H1 (cell line): ENCODE results near the gene CDK10. TPM values are rescaled to one million over a fixed set of nuclear protein-coding genes. Genes with fewer than 3 reads are reported as not detected.

Experiments used
- CTCF ChIA-PET: fragments of 300-600 bp; sonication (Branson Sonifier 250); formaldehyde crosslinking; loops from one replicate; lab custom pipeline; 2021; ENCODE audit not compliant: partially characterized antibody; lab: Charles Lee
- POLR2A ChIA-PET: fragments of 300-600 bp; sonication (Branson Sonifier 250); formaldehyde crosslinking; loops from one replicate; lab custom pipeline; 2021; ENCODE audit warnings: inconsistent platforms; ENCODE audit not compliant: partially characterized antibody; lab: Charles Lee
- DNase-seq, 2 experiments: peaks; one replicate each; pipeline versions ENCODE4 v3.0.0 to v3.0.0-alpha.2; 2010 to 2022; ENCODE audit warnings: low spot score in 2 of 2, low read depth in 1 of 2, mixed read lengths in 1 of 2
- FAIRE-seq: peaks from 2 replicates; lab custom pipeline; 2011; peaks lifted over from hg19 to GRCh38; lab: Jason Lieb, UNC
- H2AFZ ChIP-seq: 2 replicates; pipeline ENCODE4 v1.8.1; 2012; ENCODE audit warnings: low read length, inconsistent platforms
- H2AK5ac ChIP-seq: 2 replicates; pipeline ENCODE4 v1.6.1; 2013; ENCODE audit warnings: low read depth, low read length
- H2BK120ac ChIP-seq: replicated peaks from 2 replicates; pipeline ENCODE3; 2013; ENCODE audit warnings: low read depth, low read length, inconsistent platforms
- H2BK12ac ChIP-seq: 2 replicates; pipeline ENCODE4 v1.6.1; 2013; ENCODE audit warnings: low read depth, low read length
- H2BK15ac ChIP-seq: 2 replicates; pipeline ENCODE4 v1.6.1; 2013; ENCODE audit warnings: low read length
- H2BK20ac ChIP-seq: 2 replicates; pipeline ENCODE4 v1.6.1; 2013; ENCODE audit warnings: low read length
- H2BK5ac ChIP-seq: 2 replicates; pipeline ENCODE4 v1.6.1; 2013; ENCODE audit warnings: low read depth, low read length
- H3K14ac ChIP-seq: 2 replicates; pipeline ENCODE4 v1.6.1; 2013; ENCODE audit warnings: inconsistent platforms; ENCODE audit not compliant: insufficient read length
- H3K18ac ChIP-seq: 2 replicates; pipeline ENCODE4 v1.6.1; 2013; ENCODE audit warnings: low read length; ENCODE audit errors: extremely low read depth
- H3K23ac ChIP-seq: 2 replicates; pipeline ENCODE4 v1.6.1; 2013; ENCODE audit warnings: inconsistent platforms; ENCODE audit not compliant: insufficient read length
- H3K23me2 ChIP-seq: 2 replicates; pipeline ENCODE4 v1.6.1; 2013; ENCODE audit warnings: low read depth, low read length
- H3K27ac ChIP-seq: 2 replicates; pipeline ENCODE4 v1.6.1; 2011; ENCODE audit warnings: low read depth, low read length, inconsistent platforms
- H3K27me3 ChIP-seq, 4 experiments: replicated peaks in 1 of 4; 1 replicate in 1 of 4; 2 replicates in 3 of 4; pipeline versions ENCODE4 v1.6.1 to v1.8.1; 2011 to 2013; ENCODE audit warnings: low read length in 3 of 4, mild to moderate bottlenecking in 3 of 4, inconsistent platforms in 2 of 4, mixed read lengths in 2 of 4, moderate library complexity in 1 of 4; ENCODE audit not compliant: control insufficient read depth in 3 of 4, insufficient read depth in 3 of 4; ENCODE audit errors: extremely low read depth in 1 of 4
- H3K36me3 ChIP-seq, 4 experiments: 2 replicates each; pipeline versions ENCODE4 v1.6.1 to v1.8.1; 2011 to 2013; ENCODE audit warnings: mild to moderate bottlenecking in 4 of 4, low read length in 3 of 4, moderate library complexity in 2 of 4, control low read depth in 1 of 4, inconsistent platforms in 1 of 4; ENCODE audit not compliant: insufficient read depth in 4 of 4, control insufficient read depth in 2 of 4
- H3K4ac ChIP-seq: replicated peaks from 2 replicates; pipeline ENCODE3; 2013; ENCODE audit warnings: low read length, low read depth, mixed read lengths, inconsistent platforms; ENCODE audit not compliant: insufficient read length
- H3K4me1 ChIP-seq, 4 experiments: replicated peaks in 1 of 4; 1 replicate in 1 of 4; 2 replicates in 3 of 4; pipeline versions ENCODE4 v1.6.1 to v1.8.1; 2011 to 2013; ENCODE audit warnings: low read length in 3 of 4, inconsistent platforms in 2 of 4, mixed read lengths in 1 of 4; ENCODE audit not compliant: insufficient read depth in 4 of 4, control insufficient read depth in 3 of 4
- H3K4me2 ChIP-seq, 2 experiments: 2 replicates each; pipeline versions ENCODE4 v1.6.1 to v1.8.1; 2011 to 2013; ENCODE audit warnings: low read depth in 2 of 2, low read length in 2 of 2, control low read depth in 1 of 2, inconsistent platforms in 1 of 2, mild to moderate bottlenecking in 1 of 2; ENCODE audit not compliant: insufficient read depth in 1 of 2
- H3K4me3 ChIP-seq, 4 experiments: fragments of 200-600, 300-600 bp in 1 of 4; sonication (generic), shearing (Covaris generic), sonication (Bioruptor Twin) in 1 of 4; 2 replicates each; pipeline versions ENCODE4 v1.5.1 to v1.8.1; 2011 to 2016; ENCODE audit warnings: low read length in 4 of 4, low read depth in 3 of 4, control low read depth in 2 of 4, inconsistent platforms in 2 of 4, mild to moderate bottlenecking in 2 of 4, mixed read lengths in 1 of 4, moderate library complexity in 1 of 4; ENCODE audit not compliant: insufficient read depth in 2 of 4; ENCODE audit errors: extremely low read depth in 1 of 4
- H3K56ac ChIP-seq: replicated peaks from 2 replicates; pipeline ENCODE3; 2013; ENCODE audit warnings: low read depth, mild to moderate bottlenecking, mixed read lengths, low read length, inconsistent platforms; ENCODE audit not compliant: insufficient read length
- H3K79me1 ChIP-seq: 2 replicates; pipeline ENCODE4 v1.6.1; 2013; ENCODE audit warnings: low read depth, low read length, control low read depth
- H3K79me2 ChIP-seq, 2 experiments: 2 replicates each; pipeline versions ENCODE4 v1.6.1 to v1.8.1; 2012 to 2013; ENCODE audit warnings: low read length in 2 of 2, mild to moderate bottlenecking in 2 of 2, inconsistent platforms in 1 of 2; ENCODE audit not compliant: insufficient read depth in 2 of 2, control insufficient read depth in 1 of 2
- H3K9ac ChIP-seq, 4 experiments: replicated peaks in 1 of 4; 1 replicate in 1 of 4; 2 replicates in 3 of 4; pipeline versions ENCODE4 v1.6.1 to v1.8.1; 2011 to 2013; ENCODE audit warnings: low read depth in 3 of 4, low read length in 3 of 4, control low read depth in 2 of 4, mild to moderate bottlenecking in 2 of 4, moderate library complexity in 2 of 4, inconsistent platforms in 1 of 4; ENCODE audit errors: extremely low read depth in 1 of 4
- H3K9me3 ChIP-seq, 2 experiments: 2 replicates each; pipeline versions ENCODE4 v1.6.1 to v1.8.1; 2012 to 2013; ENCODE audit warnings: mild to moderate bottlenecking in 2 of 2, moderate library complexity in 2 of 2, control low read depth in 1 of 2, inconsistent platforms in 1 of 2, low read depth in 1 of 2, low read length in 1 of 2, mixed read lengths in 1 of 2; ENCODE audit not compliant: insufficient read depth in 2 of 2
- H4K20me1 ChIP-seq, 2 experiments: replicated peaks in 1 of 2; 2 replicates each; pipeline versions ENCODE3 to v1.8.1; 2011 to 2013; ENCODE audit warnings: inconsistent platforms in 2 of 2, low read length in 2 of 2, mild to moderate bottlenecking in 1 of 2; ENCODE audit not compliant: insufficient read depth in 2 of 2, control insufficient read depth in 1 of 2
- H4K5ac ChIP-seq: 2 replicates; pipeline ENCODE4 v1.6.1; 2013; ENCODE audit warnings: low read length, low read depth, mixed read lengths, inconsistent platforms; ENCODE audit not compliant: insufficient read length
- H4K8ac ChIP-seq: 2 replicates; pipeline ENCODE4 v1.8.0; 2013; ENCODE audit warnings: mild to moderate bottlenecking, moderate library complexity, low read length, inconsistent platforms; ENCODE audit not compliant: insufficient read depth; ENCODE audit errors: extremely low read depth
- H4K91ac ChIP-seq: replicated peaks from 2 replicates; pipeline ENCODE3; 2013; ENCODE audit warnings: low read length, mixed read lengths, inconsistent platforms; ENCODE audit not compliant: insufficient read length
- CTBP2 ChIP-seq: IDR thresholded peaks from 2 replicates; pipeline ENCODE4 v1.7.0; 2011; ENCODE audit warnings: borderline replicate concordance, mild to moderate bottlenecking, moderate library complexity, mixed read lengths, low read length; ENCODE audit not compliant: insufficient read depth, insufficient read length
- HDAC6 ChIP-seq: IDR thresholded peaks from one replicate; pipeline ENCODE4 v1.7.1; 2012; ENCODE audit warnings: low read depth, mild to moderate bottlenecking, inconsistent platforms, low read length, moderate library complexity
- KDM1A ChIP-seq: fragments of 200-600, 300-600 bp; sonication (generic); IDR thresholded peaks from 2 replicates; pipeline ENCODE4 v1.7.1; 2016; ENCODE audit warnings: mild to moderate bottlenecking, low read length, borderline replicate concordance
- KDM4A ChIP-seq: IDR thresholded peaks from one replicate; pipeline ENCODE4 v1.7.1; 2012; ENCODE audit warnings: low read depth, mild to moderate bottlenecking, moderate library complexity, low read length, inconsistent platforms; ENCODE audit not compliant: severe bottlenecking
- RNF2 ChIP-seq: fragments of 200-900, 300-1000 bp; sonication (generic); IDR thresholded peaks from 2 replicates; pipeline ENCODE4 v1.7.1; 2016; ENCODE audit warnings: borderline replicate concordance, low read depth, mild to moderate bottlenecking, antibody characterized with exemption, low read length; ENCODE audit not compliant: poor library complexity, severe bottlenecking; ENCODE audit errors: missing control alignments
- SIN3A ChIP-seq, 2 experiments: IDR thresholded peaks in 1 of 2; conservative IDR thresholded peaks in 1 of 2; 2 replicates each; pipeline ENCODE4 v1.6.1; 2011 to 2012; ENCODE audit warnings: low read length in 2 of 2, improper control_type of control experiment in 1 of 2, low read depth in 1 of 2, mild to moderate bottlenecking in 1 of 2
- SIRT6 ChIP-seq: IDR thresholded peaks from one replicate; pipeline ENCODE4 v1.7.1; 2012; ENCODE audit warnings: low read length, inconsistent platforms
- SUZ12 ChIP-seq: fragments of 200-600 bp; sonication (generic); IDR thresholded peaks from 2 replicates; pipeline ENCODE4 v1.6.1; 2012; ENCODE audit warnings: mild to moderate bottlenecking, inconsistent platforms, low read length, moderate library complexity, mixed read lengths
- TEAD4 ChIP-seq: IDR thresholded peaks from 2 replicates; pipeline ENCODE4 v1.6.1; 2012; ENCODE audit warnings: low read depth, low read length, inconsistent platforms, mixed read lengths
- WGBS, 2 experiments: shearing (Covaris generic) in 1 of 2; methylation state at CpG; one replicate each; pipeline versions ENCODE4 v1.1.6 to v1.1.7; 2013 to 2015; ENCODE audit warnings: low lambda C conversion rate in 2 of 2, mixed read lengths in 2 of 2, inconsistent platforms in 1 of 2, low coverage in 1 of 2, missing lambda C conversion rate in 1 of 2; ENCODE audit not compliant: insufficient replicate concordance in 2 of 2, insufficient coverage in 1 of 2, insufficient read length in 1 of 2; ENCODE audit errors: extremely low coverage in 1 of 2, missing lambda C conversion rate in 1 of 2; 5-methylcytosine and 5-hydroxymethylcytosine counted together
- polyA plus RNA-seq, 7 experiments: library from polyadenylated mRNA; depleted of rRNA in 3 of 7; stranded (reverse) in 5 of 7; unstranded in 2 of 7; fragments of >200 nt in 5 of 7; fragments of 200-250 nt in 2 of 7; gene quantifications; 1 replicate in 5 of 7; 2 replicates in 1 of 7; 4 replicates in 1 of 7; pipeline versions ENCODE4 v1.2.1 to v1.2.3, GENCODE V29; 2011 to 2013; ENCODE audit warnings: missing spikeins in 2 of 7, mixed read lengths in 2 of 7
- total RNA-seq: library from RNA; stranded (reverse); fragmentation: NEBNext Ultra II Directional; extraction: Animal tissue kit (Norgen Biotek cat#: 25700); gene quantifications from 2 replicates; pipeline ENCODE4 v1.2.1, GENCODE V29; 2021

CDK10 gene
- total and polyA plus RNA-seq, 2 of the 8 experiments (the other 6 are each of a cell fraction or from before 2014, with no cell fraction given), result 49.5 to 83.9 TPM

- no peak overlapping the region for H2BK120ac ChIP-seq
- H3K56ac ChIP-seq, result no peak overlapping the region
- POLR2A ChIA-PET, result no interaction called here
- H4K91ac ChIP-seq, result no peak overlapping the region
- H3K23me2 ChIP-seq, result peaks cover 8% of the 10 kb centered on the region
- H3K9ac ChIP-seq, result no peak overlapping the region
- H3K36me3 ChIP-seq, result peaks cover 0 to 22% (median 11%) of the 10 kb centered on the region in 4 experiments; a peak in 6 of 8 replicates
- WGBS, 2 experiments, result 95% methylated on average over 7 of the region's 7 CpGs; no CpG with 5 or more reads in 1 of the 2 experiments
- DNase-seq (no peak), FAIRE-seq (no peak)
- no peak overlapping the region for H3K18ac ChIP-seq
- no peak overlapping the region for H2BK15ac ChIP-seq
- no peaks in the 10 kb centered on the region for H3K9me3 ChIP-seq
- TF ChIP-seq SUZ12 (no peak), SIN3A (conservative IDR thresholded peaks at IDR 0.05 in 1 of 2, IDR thresholded peaks at IDR 0.05 in 1 of 2; ENCODE audit: low read depth in 1 of 2, low read length in 2 of 2) (no peak), CTBP2 (no peak), KDM4A (no peak), SIRT6 (no peak), RNF2 (no peak), TEAD4 (no peak), HDAC6 (no peak), KDM1A (no peak)
- H2AK5ac ChIP-seq, result no peak overlapping the region
- no peak overlapping the region for H3K27ac ChIP-seq
- peaks cover 6% of the 10 kb centered on the region for H3K79me1 ChIP-seq
- peaks cover 0 to 24% of the 10 kb centered on the region in 2 experiments; a peak in 2 of 4 replicates for H3K79me2 ChIP-seq
- no peak overlapping the region for H3K4me2 ChIP-seq
- no peak overlapping the region for H4K8ac ChIP-seq
- H4K20me1 ChIP-seq, result peaks cover 3 to 5% of the 10 kb centered on the region in 2 experiments
- H3K4ac ChIP-seq, result no peak overlapping the region
- no peak overlapping the region for H4K5ac ChIP-seq
- no peak overlapping the region for H2AFZ ChIP-seq
- H2BK5ac ChIP-seq, result no peak overlapping the region
- CTCF ChIA-PET, result interaction anchor here (1.5 to 1.7 kb wide), 2 partner anchors 9 to 61 kb away, joined by 3 to 7 read pairs; no protein-coding TSS in a partner anchor
- peaks cover 0 to 8% (median 3%) of the 10 kb centered on the region in 4 experiments; a peak in 3 of 7 replicates for H3K4me1 ChIP-seq
- no peaks in the 10 kb centered on the region for H3K27me3 ChIP-seq
- H2BK20ac ChIP-seq, result no peak overlapping the region
- no peak overlapping the region for H2BK12ac ChIP-seq
- no peak overlapping the region for H3K14ac ChIP-seq
- no peak overlapping the region for H3K23ac ChIP-seq
- H3K4me3 ChIP-seq, result no peak overlapping the region
Measured at GRCh38 chr16:89660146-89660545, 26.3 kb upstream of the CDK10 start.
